GM21723 (cell line): ENCODE results near the gene NAPA.

Experiments used
- ATAC-seq: cut with Tn5 transposase; IDR thresholded peaks from one replicate; pipeline ENCODE4 v1.9.1; 2021; ENCODE audit warnings: mild to moderate bottlenecking, moderate library complexity; ENCODE audit not compliant: unreplicated experiment

NAPA gene

GRCh38 chr19:47526798-47527197 lies 11.9 kb upstream of the NAPA start:
- no peak for ATAC-seq

- no peak for ATAC-seq
Observed at GRCh38 chr19:47523473-47523872, 8.6 kb upstream of the NAPA start.

GRCh38 chr19:47521473-47522180 lies 6.8 kb upstream of the NAPA start:
- ATAC-seq, result no peak

GRCh38 chr19:47520839-47521238 lies 6.0 kb upstream of the NAPA start:
- no peak for ATAC-seq

GRCh38 chr19:47520343-47520806 lies 5.5 kb upstream of the NAPA start:
- no peak for ATAC-seq

GRCh38 chr19:47518854-47519253 lies 4.0 kb upstream of the NAPA start:
- ATAC-seq, result no peak

GRCh38 chr19:47518139-47518538 lies 3.3 kb upstream of the NAPA start:
- no peak for ATAC-seq

GRCh38 chr19:47514151-47514868 lies 553 bp downstream of the NAPA start:
- peak; percentile 3 for ATAC-seq

GRCh38 chr19:47512948-47513319 lies 1.9 kb downstream of the NAPA start:
- no peak for ATAC-seq

- no peak for ATAC-seq
Observed at GRCh38 chr19:47512183-47512947, 2.5 kb downstream of the NAPA start.

GRCh38 chr19:47511681-47512080 lies 3.2 kb downstream of the NAPA start:
- ATAC-seq, result no peak

- no peak for ATAC-seq
Observed at GRCh38 chr19:47511128-47511517, 3.7 kb downstream of the NAPA start.

GRCh38 chr19:47510516-47511127 lies 4.2 kb downstream of the NAPA start:
- no peak for ATAC-seq

GRCh38 chr19:47509973-47510372 lies 4.9 kb downstream of the NAPA start:
- no peak for ATAC-seq

- ATAC-seq, result no peak
Observed at GRCh38 chr19:47509170-47509847, 5.6 kb downstream of the NAPA start.

GRCh38 chr19:47508721-47509120 lies 6.1 kb downstream of the NAPA start:
- ATAC-seq, result no peak

GRCh38 chr19:47507924-47508553 lies 6.8 kb downstream of the NAPA start:
- ATAC-seq, result no peak

GRCh38 chr19:47507012-47507411 lies 7.9 kb downstream of the NAPA start:
- no peak for ATAC-seq

GRCh38 chr19:47506459-47506858 lies 8.4 kb downstream of the NAPA start:
- ATAC-seq, result no peak

- ATAC-seq, result no peak
Observed at GRCh38 chr19:47505506-47505905, 9.4 kb downstream of the NAPA start.
